NCI-H226 (cell line): ENCODE data around the gene CAPZA2.
"Not testable (repeated sequence)": the region's sequence is repeated elsewhere in the genome, so short reads cannot be mapped to it uniquely, and the experiment has no call there.

ENCODE experiments used
- DNase-seq: peaks from one replicate; pipeline ENCODE4 v3.0.0-alpha.2; 2015

CAPZA2 gene

GRCh38 chr7:116922545-116922944 lies 60.2 kb downstream of the CAPZA2 start:
- no peak for DNase-seq

- DNase-seq: no peak
Measured at GRCh38 chr7:116924741-116925140, 62.4 kb downstream of the CAPZA2 start.

GRCh38 chr7:116929021-116929420 lies 66.6 kb downstream of the CAPZA2 start:
- no peak for DNase-seq

DNA sequence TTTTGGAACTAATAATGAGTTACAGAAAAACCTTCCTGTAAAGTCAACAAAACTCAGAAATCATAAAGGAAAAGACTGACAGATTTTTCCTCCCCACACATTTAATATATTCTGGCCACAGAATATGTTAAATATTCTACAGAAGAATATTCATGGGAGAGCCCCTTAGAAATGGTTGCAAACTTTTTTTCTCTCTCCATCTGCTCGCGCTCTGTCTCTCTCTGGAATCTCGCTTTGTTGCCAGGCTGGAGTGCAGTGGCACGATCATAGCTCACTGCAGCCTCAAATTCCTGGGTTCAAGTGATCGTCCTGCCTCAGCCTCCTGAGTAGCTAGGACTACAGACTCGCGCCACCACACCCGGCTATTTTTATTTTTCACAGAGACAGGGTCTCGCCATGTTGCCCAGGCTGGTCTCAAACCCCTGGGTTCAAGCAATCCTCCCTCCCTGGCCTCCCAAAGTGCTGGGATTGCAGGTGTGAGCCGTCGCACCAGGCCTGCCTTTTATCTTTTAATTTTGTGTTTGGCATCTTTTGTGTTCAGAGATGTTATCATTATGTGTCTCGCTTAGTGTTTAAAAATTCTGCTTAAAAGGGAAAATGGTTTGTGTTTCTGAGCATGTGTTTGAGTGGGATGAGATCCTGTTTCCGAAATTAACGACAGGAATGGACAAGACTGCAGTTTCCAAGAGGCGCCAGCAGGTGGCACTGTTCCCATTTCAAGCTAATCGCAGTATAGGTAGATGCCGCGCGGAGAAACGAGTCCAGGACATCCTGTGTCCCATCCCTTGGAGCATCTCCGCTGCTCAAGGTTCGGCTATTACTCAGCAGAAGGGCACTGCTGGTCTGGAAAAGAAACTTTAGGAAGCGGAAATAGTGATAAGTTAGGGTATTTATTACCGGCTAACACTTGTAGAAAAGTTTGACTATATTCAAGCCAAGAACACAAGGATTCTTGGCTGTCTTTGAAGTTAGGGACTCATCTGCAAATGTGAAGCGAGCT lies 67.8 kb downstream of the CAPZA2 start:
- DNase-seq: peak; percentile 57

- DNase-seq: no peak
Measured at GRCh38 chr7:116932566-116932965, 70.2 kb downstream of the CAPZA2 start.

DNA sequence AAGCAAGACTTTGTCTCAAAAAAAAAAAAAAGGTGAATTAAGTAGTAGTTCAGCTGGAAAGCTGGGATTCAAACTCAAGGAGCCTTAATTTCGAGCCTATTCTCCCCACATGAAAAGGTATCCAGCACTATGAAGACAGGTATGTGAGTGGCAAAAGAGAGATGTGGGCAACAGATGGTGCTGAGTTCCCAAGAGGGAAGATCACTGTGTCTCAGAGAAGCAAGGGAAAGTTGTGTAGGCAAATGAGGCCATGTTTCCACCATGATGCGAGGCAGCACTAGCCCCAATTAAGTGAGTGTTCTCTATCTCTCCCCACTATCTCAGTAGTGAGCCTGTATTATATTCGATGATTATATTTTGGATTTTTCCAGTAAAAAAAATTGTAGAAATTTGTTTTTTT lies 71.1 kb downstream of the CAPZA2 start:
- DNase-seq: no peak

DNA sequence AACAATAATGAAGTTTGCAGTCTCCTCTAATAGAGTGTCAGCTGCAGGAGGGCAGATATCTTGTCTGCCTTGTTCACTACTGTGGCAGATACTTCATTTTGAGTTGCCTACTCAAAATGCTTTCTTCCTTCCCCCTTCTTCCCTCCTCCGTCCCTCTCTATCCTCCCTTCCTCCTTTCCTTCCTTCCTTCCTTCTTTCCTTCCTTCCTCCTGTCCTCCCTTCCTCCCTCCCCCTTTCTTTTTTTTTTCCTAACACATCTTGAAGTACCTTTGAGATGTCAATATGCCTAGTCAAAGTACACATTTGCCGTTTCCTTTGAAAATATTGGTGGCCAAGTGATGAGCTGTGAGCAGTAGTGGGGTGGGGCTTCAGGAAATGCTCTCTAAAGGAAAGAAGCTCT lies 72.2 kb downstream of the CAPZA2 start:
- DNase-seq: no peak

- not testable (repeated sequence) for DNase-seq
Measured at GRCh38 chr7:116936844-116937243, 74.5 kb downstream of the CAPZA2 start.

DNA sequence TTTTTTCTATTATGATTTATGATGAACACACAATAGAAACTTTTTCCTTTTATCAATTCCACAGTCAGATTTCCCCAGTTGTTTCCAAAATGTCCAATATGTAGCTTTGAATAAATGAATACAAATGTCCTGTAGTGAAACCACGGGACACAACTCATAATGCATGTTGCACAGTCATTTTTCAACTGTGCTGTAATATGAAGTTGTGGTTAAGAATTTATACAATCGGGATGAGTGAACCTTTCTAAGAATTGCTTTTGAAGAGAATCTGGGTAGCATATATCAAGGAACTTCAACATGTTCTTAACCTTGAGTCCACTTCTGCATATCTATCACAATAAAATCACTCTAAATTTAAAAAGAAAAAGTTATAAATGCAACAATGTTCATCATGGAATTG lies 76.3 kb downstream of the CAPZA2 start:
- no peak for DNase-seq

DNA sequence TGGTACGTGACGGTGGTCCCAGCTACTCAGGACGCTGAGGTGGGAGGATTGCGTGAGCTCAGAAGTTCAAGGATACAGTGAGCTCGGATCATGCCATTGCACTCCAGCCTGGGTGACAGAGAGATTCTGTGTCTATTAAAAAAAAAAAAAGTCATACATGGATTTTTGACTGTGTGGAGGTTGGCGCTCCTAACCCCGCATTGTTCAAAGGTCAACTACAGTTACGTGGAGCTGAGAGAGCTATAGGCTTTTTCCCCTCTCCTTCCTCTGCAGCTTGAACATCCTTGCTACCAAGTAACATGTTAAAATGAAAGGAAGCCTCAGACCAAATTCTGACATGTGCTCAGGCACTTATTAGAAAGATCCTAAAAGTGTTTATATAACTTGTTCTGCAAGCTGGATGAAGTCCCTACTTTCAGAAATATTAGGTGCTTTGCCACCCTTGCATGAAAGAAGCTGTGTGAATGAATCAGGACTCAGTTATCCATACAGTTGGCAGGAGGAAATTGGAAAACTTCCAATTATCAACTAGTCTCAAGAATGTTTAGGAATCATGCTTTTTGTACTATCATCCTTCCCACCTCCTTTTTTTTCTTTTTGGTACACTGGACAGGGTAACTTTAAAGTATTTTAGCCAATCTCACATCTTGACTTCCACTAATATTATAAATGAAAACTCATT lies 78.4 kb downstream of the CAPZA2 start:
- DNase-seq: no peak

- no peak for DNase-seq
Measured at GRCh38 chr7:116942504-116942903, 80.1 kb downstream of the CAPZA2 start.

DNA sequence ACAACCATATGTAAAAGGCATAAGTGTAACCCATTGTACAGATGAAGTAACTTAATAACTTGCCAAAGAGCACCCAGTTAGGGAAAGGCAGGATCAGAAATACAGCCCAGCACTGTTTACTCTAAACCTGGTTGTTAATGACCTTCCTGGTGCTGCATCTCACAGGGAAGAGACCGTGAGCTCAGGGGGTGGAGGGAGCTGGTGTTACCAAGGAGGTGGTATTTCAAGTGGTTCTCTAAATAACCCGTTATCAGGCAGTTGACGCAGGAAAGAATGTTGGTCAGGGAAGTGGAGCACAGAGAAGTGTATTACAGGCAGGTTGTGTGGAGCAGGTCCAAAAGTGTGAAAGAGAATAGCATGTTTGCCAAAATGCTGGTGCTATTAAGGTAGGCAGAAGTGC lies 86.5 kb downstream of the CAPZA2 start:
- peak; percentile 22 for DNase-seq

DNA sequence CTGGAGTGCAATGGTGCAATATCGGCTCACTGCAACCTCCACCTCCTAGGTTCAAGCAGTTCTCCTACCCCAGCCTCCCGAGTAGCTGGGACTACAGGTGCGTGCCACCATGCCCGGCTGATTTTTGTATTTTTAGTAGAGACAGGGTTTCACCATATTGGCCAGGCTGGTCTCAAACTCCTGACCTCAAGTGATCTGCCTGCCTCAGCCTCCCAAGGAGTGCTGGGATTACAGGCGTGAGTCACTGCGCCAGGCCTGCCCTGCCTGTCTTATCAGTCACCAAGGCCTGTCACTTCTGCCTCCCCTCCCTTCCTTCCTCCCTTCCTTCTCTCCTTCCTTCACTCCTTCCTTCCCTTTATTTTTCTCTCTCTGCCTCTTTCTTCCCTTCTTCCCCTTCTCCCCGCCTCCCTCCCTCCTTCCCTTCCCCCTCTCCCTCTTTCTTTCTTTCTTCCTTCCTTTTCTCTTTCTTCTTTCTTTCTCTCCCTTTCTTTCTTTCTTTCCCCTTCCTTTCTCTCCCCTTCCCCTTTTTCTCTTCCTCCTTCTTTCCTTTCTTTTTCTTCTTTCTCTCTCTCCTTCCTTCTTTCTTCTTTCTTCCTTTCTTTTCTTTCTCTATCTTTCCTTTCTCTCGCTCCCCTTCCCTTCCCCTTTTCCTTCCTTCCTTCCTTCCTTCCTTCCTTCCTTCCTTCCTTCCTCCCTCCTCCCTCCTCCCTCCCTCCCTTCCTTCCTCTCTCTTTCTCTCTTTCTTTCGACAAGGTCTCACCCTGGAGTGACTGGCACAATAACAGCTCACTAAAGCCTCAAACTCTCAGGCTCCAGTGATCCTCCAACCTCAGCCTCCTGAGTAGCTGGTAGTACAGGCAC lies 87.8 kb downstream of the CAPZA2 start:
- no peak for DNase-seq

GRCh38 chr7:116950889-116951351 lies 88.5 kb downstream of the CAPZA2 start:
- DNase-seq: no peak

DNA sequence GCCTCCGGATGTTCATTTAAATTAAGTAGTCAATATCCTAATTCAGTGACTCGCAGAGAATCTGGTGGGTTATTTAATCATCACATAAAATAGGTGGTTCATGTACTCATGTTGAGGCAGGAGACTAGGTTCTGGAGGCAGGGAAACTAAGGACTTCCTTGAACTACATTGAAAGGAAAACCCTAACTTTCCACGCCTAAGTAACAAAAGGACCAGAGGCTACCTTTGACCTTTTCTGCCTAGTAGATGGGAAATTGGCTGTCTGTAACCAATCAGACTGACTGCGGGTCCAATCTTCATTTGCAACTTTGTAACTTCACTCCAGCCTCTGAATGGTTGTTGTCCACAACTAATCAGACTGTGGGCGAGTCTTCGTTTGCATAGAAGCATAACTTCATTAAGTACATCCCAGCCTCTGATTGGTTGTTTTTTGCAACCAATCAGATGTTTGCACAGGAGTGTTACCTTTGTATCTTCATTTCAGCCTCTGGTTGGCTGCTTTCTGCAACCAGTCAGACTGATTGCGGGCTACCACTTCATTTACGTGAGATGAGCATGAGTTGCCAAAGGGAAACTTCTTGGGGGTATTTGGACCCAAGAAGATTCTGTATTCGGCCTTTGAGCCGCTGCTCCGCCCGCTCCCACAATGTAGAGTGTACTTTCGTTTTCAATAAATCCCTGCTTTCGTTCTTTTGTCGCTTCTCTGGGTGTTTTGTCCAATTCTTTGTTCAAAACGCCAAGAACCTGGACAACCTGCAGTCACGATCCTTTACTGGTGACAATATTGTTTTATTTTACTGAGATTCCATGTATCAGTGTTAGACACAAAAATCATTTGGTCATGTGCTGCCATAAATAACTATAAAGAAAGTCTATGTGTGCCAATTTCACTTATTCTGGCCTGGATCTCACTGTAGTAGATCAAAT lies 89.2 kb downstream of the CAPZA2 start:
- DNase-seq: no peak

DNA sequence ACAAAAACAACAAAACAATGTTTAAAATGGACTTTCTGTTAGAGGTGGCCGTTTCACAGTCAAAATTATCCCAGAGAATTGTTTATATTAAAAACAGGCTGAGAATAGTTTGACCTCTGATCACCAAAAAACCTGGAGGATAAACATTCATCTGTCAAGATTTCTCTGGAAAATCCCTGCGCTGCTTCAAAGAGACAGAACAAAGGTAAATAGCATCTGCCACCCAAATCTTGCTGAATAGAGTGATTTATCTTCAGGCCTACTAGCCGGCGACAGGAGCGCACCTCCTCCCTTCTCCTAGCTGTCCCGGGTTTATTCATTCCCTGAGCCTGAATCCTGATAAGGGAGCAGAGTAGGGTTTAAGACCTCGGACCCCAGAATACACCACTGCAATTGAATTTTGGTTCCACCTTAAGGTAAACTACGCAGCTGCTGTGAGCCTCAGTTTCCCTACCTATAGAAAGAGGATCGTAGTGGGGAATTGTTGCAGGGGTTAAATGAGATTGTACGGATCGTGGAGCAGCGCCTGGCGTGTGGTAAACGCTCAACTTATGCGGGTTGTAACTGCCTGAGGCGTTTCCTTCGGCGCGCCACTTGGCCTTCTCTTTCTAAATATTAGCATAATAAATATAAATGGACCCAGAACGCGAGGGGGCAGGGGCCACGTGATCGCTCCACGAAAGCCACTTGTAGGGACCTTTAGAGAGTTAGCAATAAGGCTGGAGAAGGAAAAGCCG lies 90.4 kb downstream of the CAPZA2 start:
- DNase-seq: peak; percentile 12

DNA sequence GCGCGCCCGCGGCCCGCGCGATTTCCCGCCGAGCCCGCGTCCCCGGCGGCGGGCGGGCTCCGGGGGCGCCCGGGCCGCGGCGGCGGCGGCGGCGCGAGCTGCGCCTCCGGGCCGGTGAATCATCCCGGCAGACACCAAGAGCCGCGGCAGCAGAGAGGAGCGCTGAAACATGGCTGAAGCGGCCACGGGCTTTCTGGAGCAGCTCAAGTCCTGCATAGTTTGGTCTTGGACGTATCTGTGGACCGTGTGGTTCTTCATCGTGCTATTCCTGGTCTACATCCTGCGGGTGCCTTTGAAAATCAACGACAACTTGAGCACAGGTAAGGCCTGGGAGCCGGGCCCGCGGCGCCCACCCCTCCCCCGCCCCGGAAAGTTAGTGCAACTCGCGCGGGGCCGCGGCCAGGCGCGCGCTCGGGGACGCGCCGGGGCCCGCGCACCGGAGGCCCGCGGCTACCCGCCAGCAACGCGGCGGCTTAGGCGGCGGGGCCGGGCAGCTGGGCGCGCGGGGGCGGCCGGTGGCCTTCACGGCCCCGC lies 91.1 kb downstream of the CAPZA2 start, which contains the start of gene ST7:
Gene ST7 (plus strand): TSS at position 130 of the 534 bp plus-strand sequence. CDS start 40 bp downstream, at position 170.
- peak; percentile 46 for DNase-seq

- DNase-seq: peak; percentile 36
Measured at GRCh38 chr7:116953906-116954838, 91.8 kb downstream of the CAPZA2 start.

GRCh38 chr7:116955340-116955739 lies 93.0 kb downstream of the CAPZA2 start:
- DNase-seq: no peak
